Fibroblast of lung (primary cell): ENCODE data around the gene SLC25A41. TPM values are rescaled to one million over a fixed set of nuclear protein-coding genes. Genes with fewer than 3 reads are reported as not detected.

ENCODE experiments used
- DNase-seq, 2 donors: peaks; one replicate each; pipeline versions ENCODE4 v3.0.0 to v3.0.0-alpha.2; 2010; ENCODE audit warnings: low read depth in 2 of 2
- H2AFZ ChIP-seq: 2 replicates; pipeline ENCODE4 v1.5.1; 2012; ENCODE audit warnings: low read length, control low read depth, inconsistent platforms
- H3K27ac ChIP-seq: 2 replicates; pipeline ENCODE4 v1.5.1; 2011; ENCODE audit warnings: low read length, control low read depth; ENCODE audit not compliant: insufficient read depth
- H3K27me3 ChIP-seq: 2 replicates; pipeline ENCODE4 v1.5.1; 2011; ENCODE audit warnings: mild to moderate bottlenecking, low read length; ENCODE audit not compliant: control insufficient read depth, insufficient read depth
- H3K36me3 ChIP-seq: 2 replicates; pipeline ENCODE4 v1.5.1; 2011; ENCODE audit warnings: low read length; ENCODE audit not compliant: control insufficient read depth, insufficient read depth
- H3K4me1 ChIP-seq: 2 replicates; pipeline ENCODE4 v1.5.1; 2011; ENCODE audit warnings: low read length; ENCODE audit not compliant: control insufficient read depth, insufficient read depth; ENCODE audit errors: extremely low read depth
- H3K4me2 ChIP-seq: 2 replicates; pipeline ENCODE4 v1.5.1; 2011; ENCODE audit warnings: low read length, control low read depth; ENCODE audit not compliant: insufficient read depth; ENCODE audit errors: extremely low read depth
- H3K4me3 ChIP-seq, 4 experiments: fragments of 200-600 bp in 1 of 4; sonication (generic) in 1 of 4; replicated peaks in 1 of 4; 2 replicates each; pipeline ENCODE4 v1.5.1; 2011 to 2016; ENCODE audit warnings: low read length in 4 of 4, low read depth in 3 of 4, mild to moderate bottlenecking in 3 of 4, control low read depth in 2 of 4, inconsistent platforms in 1 of 4, mixed read lengths in 1 of 4; ENCODE audit not compliant: insufficient read depth in 1 of 4; ENCODE audit errors: control extremely low read depth in 1 of 4
- H3K79me2 ChIP-seq: 2 replicates; pipeline ENCODE4 v1.5.1; 2012; ENCODE audit warnings: mild to moderate bottlenecking, low read length, inconsistent platforms; ENCODE audit not compliant: control insufficient read depth, insufficient read depth
- H3K9ac ChIP-seq: 2 replicates; pipeline ENCODE4 v1.5.1; 2011; ENCODE audit warnings: mild to moderate bottlenecking, low read length, control low read depth; ENCODE audit not compliant: insufficient read depth
- H3K9me3 ChIP-seq: 2 replicates; pipeline ENCODE4 v1.5.1; 2012; ENCODE audit warnings: low read depth, low read length; ENCODE audit not compliant: control insufficient read depth, insufficient read depth
- H4K20me1 ChIP-seq: 2 replicates; pipeline ENCODE4 v1.5.1; 2011; ENCODE audit warnings: low read length; ENCODE audit not compliant: control insufficient read depth, insufficient read depth; ENCODE audit errors: extremely low read depth
- EZH2 ChIP-seq: IDR thresholded peaks from 2 replicates; pipeline ENCODE4 v1.5.1; 2012; ENCODE audit warnings: low read length, control low read depth, mild to moderate bottlenecking; ENCODE audit errors: missing control alignments
- polyA plus RNA-seq, 2 donors: library from polyadenylated mRNA; depleted of rRNA in 1 of 2; stranded (reverse) in 1 of 2; unstranded in 1 of 2; fragments of >200 nt; gene quantifications; 2 replicates each; pipeline ENCODE4 v1.2.1, GENCODE V29; 2011 to 2012; ENCODE audit warnings: missing spikeins in 1 of 2
- total RNA-seq: library from RNA; depleted of rRNA; stranded (reverse); fragments of >200 nt; gene quantifications from 2 replicates; pipeline ENCODE4 v1.2.1, GENCODE V29; 2014
- TF ChIP-seq, protein P1 (sequence below), 2 donors: IDR thresholded peaks in 1 of 2; conservative IDR thresholded peaks in 1 of 2; 1 replicate in 1 of 2; 2 replicates in 1 of 2; pipeline ENCODE4 v1.5.1; 2011 to 2012; ENCODE audit warnings: low read length in 2 of 2, control low read depth in 1 of 2, inconsistent platforms in 1 of 2, low read depth in 1 of 2, mild to moderate bottlenecking in 1 of 2

SLC25A41 gene
- total and polyA plus RNA-seq, 2 donors (not counting 1 experiment from before 2014, with no cell fraction given): under 0.01 TPM; not detected in 1

- H3K79me2 ChIP-seq: no peaks in the 10 kb centered on the region
- no peak for TF ChIP-seq EZH2
- TF ChIP-seq, protein P1, sequence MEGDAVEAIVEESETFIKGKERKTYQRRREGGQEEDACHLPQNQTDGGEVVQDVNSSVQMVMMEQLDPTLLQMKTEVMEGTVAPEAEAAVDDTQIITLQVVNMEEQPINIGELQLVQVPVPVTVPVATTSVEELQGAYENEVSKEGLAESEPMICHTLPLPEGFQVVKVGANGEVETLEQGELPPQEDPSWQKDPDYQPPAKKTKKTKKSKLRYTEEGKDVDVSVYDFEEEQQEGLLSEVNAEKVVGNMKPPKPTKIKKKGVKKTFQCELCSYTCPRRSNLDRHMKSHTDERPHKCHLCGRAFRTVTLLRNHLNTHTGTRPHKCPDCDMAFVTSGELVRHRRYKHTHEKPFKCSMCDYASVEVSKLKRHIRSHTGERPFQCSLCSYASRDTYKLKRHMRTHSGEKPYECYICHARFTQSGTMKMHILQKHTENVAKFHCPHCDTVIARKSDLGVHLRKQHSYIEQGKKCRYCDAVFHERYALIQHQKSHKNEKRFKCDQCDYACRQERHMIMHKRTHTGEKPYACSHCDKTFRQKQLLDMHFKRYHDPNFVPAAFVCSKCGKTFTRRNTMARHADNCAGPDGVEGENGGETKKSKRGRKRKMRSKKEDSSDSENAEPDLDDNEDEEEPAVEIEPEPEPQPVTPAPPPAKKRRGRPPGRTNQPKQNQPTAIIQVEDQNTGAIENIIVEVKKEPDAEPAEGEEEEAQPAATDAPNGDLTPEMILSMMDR (conservative IDR thresholded peaks at IDR 0.05 in 1 of 2, IDR thresholded peaks at IDR 0.05 in 1 of 2; ENCODE audit: low read depth in 1 of 2, low read length in 2 of 2): no peak
- H4K20me1 ChIP-seq: no peaks in the 10 kb centered on the region
- no peak overlapping the region for H3K27ac ChIP-seq
- H3K27me3 ChIP-seq: no peaks in the 10 kb centered on the region
- H3K9ac ChIP-seq: no peak overlapping the region
- DNase-seq: no peak
- H3K9me3 ChIP-seq: no peaks in the 10 kb centered on the region
- no peaks in the 10 kb centered on the region for H3K36me3 ChIP-seq
- H2AFZ ChIP-seq: no peak overlapping the region
- no peak overlapping the region for H3K4me2 ChIP-seq
- H3K4me3 ChIP-seq: no peak overlapping the region
- no peaks in the 10 kb centered on the region for H3K4me1 ChIP-seq
These were observed 8.6 kb upstream of the SLC25A41 start for GRCh38 chr19:6442087-6442688.

- Histone ChIP-seq H3K79me2 (no peaks in the 10 kb centered on the region), H3K9me3 (no peaks in the 10 kb centered on the region), H4K20me1 (no peaks in the 10 kb centered on the region), H2AFZ (no peak overlapping the region), H3K27ac (no peak overlapping the region), H3K4me3 (no peak overlapping the region), H3K4me2 (no peak overlapping the region), H3K27me3 (no peaks in the 10 kb centered on the region), H3K4me1 (no peaks in the 10 kb centered on the region), H3K9ac (no peak overlapping the region), H3K36me3 (no peaks in the 10 kb centered on the region)
- no peak for DNase-seq
- no peak for TF ChIP-seq EZH2
- TF ChIP-seq, protein P1 (conservative IDR thresholded peaks at IDR 0.05 in 1 of 2, IDR thresholded peaks at IDR 0.05 in 1 of 2; ENCODE audit: low read depth in 1 of 2, low read length in 2 of 2): no peak
These were observed 7.3 kb upstream of the SLC25A41 start for GRCh38 chr19:6440905-6441304.

DNA sequence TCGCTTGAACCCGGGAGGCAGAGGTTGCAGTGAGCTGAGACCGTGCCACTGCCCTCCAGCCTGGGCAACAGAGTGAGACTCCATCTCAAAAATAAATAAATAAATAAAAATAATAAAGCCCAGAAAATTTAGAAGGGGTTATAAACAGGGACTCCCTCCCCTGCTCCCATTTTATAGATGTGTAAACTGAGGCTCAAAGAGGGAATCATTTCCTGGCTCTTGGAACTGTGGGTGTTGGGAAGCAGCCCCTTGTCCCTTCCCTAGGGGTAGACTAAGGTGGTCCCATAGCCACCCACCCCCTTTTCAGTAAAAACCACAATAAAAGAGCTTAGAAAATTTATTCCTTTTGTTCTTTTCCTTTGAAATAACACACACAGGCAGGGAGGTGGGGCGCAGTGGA lies 6.2 kb upstream of the SLC25A41 start:
- Histone ChIP-seq H3K4me2 (no peak overlapping the region), H3K4me3 (no peak overlapping the region), H2AFZ (no peak overlapping the region), H3K4me1 (no peaks in the 10 kb centered on the region), H4K20me1 (no peaks in the 10 kb centered on the region), H3K27ac (no peak overlapping the region), H3K79me2 (no peaks in the 10 kb centered on the region), H3K36me3 (no peaks in the 10 kb centered on the region), H3K9me3 (no peaks in the 10 kb centered on the region), H3K27me3 (no peaks in the 10 kb centered on the region), H3K9ac (no peak overlapping the region)
- TF ChIP-seq, protein P1 (conservative IDR thresholded peaks at IDR 0.05 in 1 of 2, IDR thresholded peaks at IDR 0.05 in 1 of 2; ENCODE audit: low read depth in 1 of 2, low read length in 2 of 2): no peak
- no peak for TF ChIP-seq EZH2
- DNase-seq: no peak
